ENCODE results near the gene AGBL5. TPM values are rescaled to one million over a fixed set of nuclear protein-coding genes. Genes with fewer than 3 reads are reported as not detected.

The AGBL5 gene
- total and polyA plus RNA-seq, 4 experiments from 2014 or later: 7.4 to 14.9 (median 10.8) TPM

DNA sequence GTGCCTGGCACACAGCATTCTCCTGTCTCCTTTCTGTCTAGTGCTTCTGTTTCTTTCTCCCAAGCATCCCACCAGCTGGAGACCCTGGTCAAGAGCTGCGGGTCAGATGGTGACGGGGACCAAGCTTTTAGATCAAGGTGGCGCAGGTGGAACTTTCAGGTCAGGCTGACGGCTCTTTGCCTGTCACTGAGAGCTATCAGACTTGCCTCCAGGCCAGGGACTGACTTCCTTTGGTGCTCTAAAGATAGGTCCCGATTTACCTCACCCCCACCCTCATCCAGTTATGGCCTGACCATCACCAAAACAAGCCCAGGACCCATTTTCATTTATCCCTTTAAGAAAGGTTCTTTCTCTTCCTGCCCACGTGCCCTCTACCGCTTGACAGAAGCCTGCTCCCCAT lies 25.8 kb downstream of the AGBL5 start:
- H3K4me3 Mint-ChIP-seq: peak overlapping the region in 1 of 8 donors; percentile 5
- intact Hi-C loops (cut with micrococcal nuclease): no loop called here

DNA sequence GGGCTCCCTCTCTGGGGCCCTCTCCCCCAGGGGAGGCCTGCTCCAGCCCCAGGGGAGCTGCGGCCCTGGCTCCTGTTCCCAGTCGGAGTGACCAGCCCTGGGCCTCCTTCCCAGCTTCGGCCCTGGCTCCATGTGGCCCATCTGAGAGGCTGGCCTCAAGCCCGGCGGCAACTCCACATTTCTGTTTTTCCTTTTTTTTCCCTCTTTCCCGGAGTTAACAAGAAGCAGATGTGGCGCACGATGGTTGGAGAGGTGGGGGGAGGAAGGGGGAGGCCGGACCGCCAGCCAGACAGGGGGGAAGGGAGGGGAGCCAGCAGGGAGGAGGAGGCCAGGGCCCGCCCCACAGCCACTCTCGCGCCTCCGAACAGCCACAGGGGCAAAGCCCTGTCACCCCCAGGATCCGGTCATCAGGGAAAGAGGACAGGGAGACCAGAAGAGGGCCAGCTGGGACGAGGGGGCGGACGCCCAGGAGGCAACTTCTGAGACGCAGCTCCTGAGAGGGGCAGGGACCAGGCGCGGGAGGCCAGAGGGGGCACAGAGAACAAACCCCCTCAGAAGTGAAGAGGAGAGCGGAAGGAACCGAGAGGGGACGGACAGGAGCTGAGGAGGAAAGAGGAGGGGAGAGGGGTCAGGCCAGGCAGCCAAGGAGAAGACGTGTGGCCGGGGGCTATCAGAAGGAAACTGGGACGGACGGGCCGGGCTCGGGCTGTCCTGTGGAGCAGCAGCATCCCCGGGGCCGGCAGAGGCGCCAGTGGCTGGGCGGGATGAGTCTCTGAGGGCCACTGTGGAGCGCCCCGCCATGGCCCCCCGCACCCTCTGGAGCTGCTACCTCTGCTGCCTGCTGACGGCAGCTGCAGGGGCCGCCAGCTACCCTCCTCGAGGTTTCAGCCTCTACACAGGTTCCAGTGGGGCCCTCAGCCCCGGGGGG lies 27.1 kb downstream of the AGBL5 start, which contains the start of gene EMILIN1:
EMILIN1 (plus strand) TSS at position 349 of the 928 bp plus-strand sequence; CDS start at position 800, 451 bp downstream.
- POLR2A ChIA-PET (ENCODE audit: partially characterized antibody): interaction anchor here (1.0 to 18.9 kb wide), 3 partner anchors 18 to 56 kb away, joined by 3 to 402 read pairs (median 3); partner anchors contain the start of genes AGBL5 and PREB
- H3K4me3 Mint-ChIP-seq: no peak within 1 kb of the TSS
- peak within 1 kb of the TSS in 2 of 7 donors; percentile 33 to 89 for H3K27ac Mint-ChIP-seq
- H3K9me3 Mint-ChIP-seq: no peaks in the 10 kb centered on the region
- no peaks in the 10 kb centered on the region for H3K9me3 ChIP-seq (ENCODE audit: control insufficient read depth in 1 of 2, low read length in 2 of 2)
- peaks cover 0 to 2% of the 10 kb centered on the region in 2 donors for H3K27me3 Mint-ChIP-seq
- intact Hi-C loops (cut with micrococcal nuclease): no loop called here
- no peak within 1 kb of the TSS for H3K27ac ChIP-seq (ENCODE audit: low read depth, low read length)
- no peak within 1 kb of the TSS for H3K4me3 ChIP-seq (ENCODE audit: low read length in 2 of 2)
- no peak for DNase-seq
- H3K4me1 ChIP-seq (ENCODE audit: insufficient read depth, low read length): peaks cover 48% of the 10 kb centered on the region
- CTCF ChIA-PET (ENCODE audit: partially characterized antibody): no interaction called here
- no peaks in the 10 kb centered on the region for H3K36me3 Mint-ChIP-seq
- peaks cover 27 to 50% (median 40%) of the 10 kb centered on the region in 4 donors for H3K4me1 Mint-ChIP-seq
- H3K27me3 ChIP-seq (ENCODE audit: insufficient read depth, low read length): no peaks in the 10 kb centered on the region
- H3K36me3 ChIP-seq (ENCODE audit: insufficient read depth, low read length): no peaks in the 10 kb centered on the region

More for the DNA sequence above, 25.8 kb downstream of the AGBL5 start:
- no peak for DNase-seq
- Mint-ChIP-seq H3K4me1 (peaks cover 31 to 60% (median 47%) of the 10 kb centered on the region in 4 donors), H3K27me3 (peaks cover 0 to 2% of the 10 kb centered on the region in 2 donors), H3K9me3 (no peaks in the 10 kb centered on the region), H3K27ac (peak overlapping the region in 3 of 7 donors; percentile 4 to 68 (median 60)), H3K36me3 (no peaks in the 10 kb centered on the region)
- Histone ChIP-seq H3K9me3 (ENCODE audit: control insufficient read depth in 1 of 2, low read length in 2 of 2) (no peaks in the 10 kb centered on the region), H3K27ac (ENCODE audit: low read depth, low read length) (no peak overlapping the region), H3K36me3 (ENCODE audit: insufficient read depth, low read length) (no peaks in the 10 kb centered on the region), H3K4me3 (ENCODE audit: low read length in 2 of 2) (no peak overlapping the region), H3K27me3 (ENCODE audit: insufficient read depth, low read length) (no peaks in the 10 kb centered on the region), H3K4me1 (ENCODE audit: insufficient read depth, low read length) (peaks cover 52% of the 10 kb centered on the region)
- ChIA-PET POLR2A (ENCODE audit: partially characterized antibody) (interaction anchor here (18.9 kb wide), 1 partner anchor 22 kb away, joined by 402 read pairs; the partner anchor contains the start of gene AGBL5), CTCF (ENCODE audit: partially characterized antibody) (interaction anchor here (0.7 kb wide), 1 partner anchor 204 kb away, joined by 3 read pairs; no protein-coding TSS in a partner anchor)

DNA sequence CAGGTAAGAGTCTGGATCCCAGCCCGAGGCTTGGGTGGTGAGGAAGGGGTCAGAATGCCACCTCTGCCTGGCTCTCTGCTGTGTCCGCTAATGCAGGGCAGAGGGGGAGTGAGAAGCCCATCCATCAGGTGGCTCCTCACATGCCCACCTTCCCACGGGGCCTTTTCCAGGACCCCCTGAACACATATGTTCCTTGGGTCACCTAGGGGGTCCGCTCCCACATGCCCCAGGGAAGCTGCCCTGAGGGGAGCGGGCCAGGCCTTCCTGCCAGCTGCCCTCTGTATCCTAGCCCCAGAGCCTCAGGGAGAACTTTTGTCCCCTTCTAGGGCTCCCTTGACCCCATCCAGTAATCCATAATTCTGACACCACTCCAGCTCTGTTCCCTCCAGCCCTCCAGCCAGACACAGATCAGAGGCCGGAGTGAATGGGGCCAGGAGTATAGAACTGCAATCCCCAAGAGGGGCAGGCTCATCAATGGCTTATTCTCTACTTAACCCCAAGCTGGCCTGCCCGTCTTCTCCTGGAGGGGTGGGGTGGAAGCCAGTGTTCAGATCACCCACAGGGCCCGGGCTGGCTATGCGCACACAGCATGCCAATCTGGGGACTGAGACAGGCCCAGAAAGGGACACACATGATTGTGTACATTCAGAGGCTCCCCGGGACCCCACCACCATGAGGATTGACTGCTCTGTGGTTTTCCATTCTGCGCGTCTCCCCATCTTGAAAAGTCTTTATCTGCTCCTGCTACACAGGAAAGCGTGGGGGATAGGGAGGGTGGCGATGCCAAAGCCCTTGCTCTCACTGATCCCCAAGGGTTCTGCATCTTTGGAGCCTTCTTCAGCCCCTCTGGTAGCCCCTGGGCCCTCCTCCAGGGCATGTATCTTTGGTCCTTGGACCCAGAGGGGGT lies 28.0 kb downstream of the AGBL5 start:
- Histone ChIP-seq H3K27me3 (ENCODE audit: insufficient read depth, low read length) (no peaks in the 10 kb centered on the region), H3K9me3 (ENCODE audit: control insufficient read depth in 1 of 2, low read length in 2 of 2) (no peaks in the 10 kb centered on the region), H3K27ac (ENCODE audit: low read depth, low read length) (no peak overlapping the region), H3K4me3 (ENCODE audit: low read length in 2 of 2) (no peak overlapping the region), H3K36me3 (ENCODE audit: insufficient read depth, low read length) (no peaks in the 10 kb centered on the region), H3K4me1 (ENCODE audit: insufficient read depth, low read length) (peaks cover 39% of the 10 kb centered on the region)
- Mint-ChIP-seq H3K36me3 (no peaks in the 10 kb centered on the region), H3K4me3 (no peak overlapping the region), H3K4me1 (peaks cover 23 to 43% (median 36%) of the 10 kb centered on the region in 4 donors), H3K27ac (peak overlapping the region in 1 of 7 donors; percentile 89), H3K27me3 (peaks cover 0 to 2% of the 10 kb centered on the region in 2 donors), H3K9me3 (no peaks in the 10 kb centered on the region)
- DNase-seq: no peak
- POLR2A ChIA-PET (ENCODE audit: partially characterized antibody): interaction anchor here (1.0 to 18.9 kb wide), 4 partner anchors 8 to 55 kb away, joined by 3 to 402 read pairs (median 95); partner anchors contain the start of genes AGBL5, OST4 and PREB
- intact Hi-C loops (cut with micrococcal nuclease): loop anchor here (2.0 kb wide), 1 partner anchor 291 kb away; the partner anchor contains the start of genes EIF2B4 and SNX17
- CTCF ChIA-PET (ENCODE audit: partially characterized antibody): no interaction called here

DNA sequence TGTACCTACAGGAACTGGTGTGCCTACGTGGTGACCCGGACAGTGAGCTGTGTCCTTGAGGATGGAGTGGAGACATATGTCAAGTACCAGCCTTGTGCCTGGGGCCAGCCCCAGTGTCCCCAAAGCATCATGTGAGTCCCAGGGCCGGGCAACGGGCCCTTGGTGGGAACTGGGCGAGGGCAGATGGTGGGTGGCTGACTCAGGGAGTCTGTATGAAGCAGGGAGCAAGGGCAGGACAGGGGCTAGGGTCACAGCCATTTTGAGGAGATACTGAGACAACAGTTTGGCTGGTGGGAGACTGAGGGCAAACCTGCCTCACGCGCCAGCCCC lies 28.6 kb downstream of the AGBL5 start:
- ChIA-PET POLR2A (ENCODE audit: partially characterized antibody) (interaction anchor here (2.6 to 18.9 kb wide), 3 partner anchors 9 to 47 kb away, joined by 10 to 402 read pairs (median 187); partner anchors contain the start of genes AGBL5, OST4 and TMEM214), CTCF (ENCODE audit: partially characterized antibody) (no interaction called here)
- no peak overlapping the region for H3K4me3 ChIP-seq (ENCODE audit: low read length in 2 of 2)
- H3K36me3 ChIP-seq (ENCODE audit: insufficient read depth, low read length): no peaks in the 10 kb centered on the region
- Mint-ChIP-seq H3K9me3 (no peaks in the 10 kb centered on the region), H3K4me3 (peak overlapping the region in 1 of 8 donors; percentile 43), H3K27me3 (peaks cover 0 to 2% of the 10 kb centered on the region in 2 donors), H3K4me1 (peaks cover 17 to 42% (median 33%) of the 10 kb centered on the region in 4 donors), H3K27ac (peak overlapping the region in 3 of 7 donors; percentile 60 to 89 (median 70)), H3K36me3 (no peaks in the 10 kb centered on the region)
- intact Hi-C loops (cut with micrococcal nuclease): loop anchor here (2.0 kb wide), 1 partner anchor 291 kb away; the partner anchor contains the start of genes EIF2B4 and SNX17
- no peaks in the 10 kb centered on the region for H3K9me3 ChIP-seq (ENCODE audit: control insufficient read depth in 1 of 2, low read length in 2 of 2)
- no peak for DNase-seq
- H3K4me1 ChIP-seq (ENCODE audit: insufficient read depth, low read length): peaks cover 37% of the 10 kb centered on the region
- H3K27ac ChIP-seq (ENCODE audit: low read depth, low read length): no peak overlapping the region
- H3K27me3 ChIP-seq (ENCODE audit: insufficient read depth, low read length): no peaks in the 10 kb centered on the region

DNA sequence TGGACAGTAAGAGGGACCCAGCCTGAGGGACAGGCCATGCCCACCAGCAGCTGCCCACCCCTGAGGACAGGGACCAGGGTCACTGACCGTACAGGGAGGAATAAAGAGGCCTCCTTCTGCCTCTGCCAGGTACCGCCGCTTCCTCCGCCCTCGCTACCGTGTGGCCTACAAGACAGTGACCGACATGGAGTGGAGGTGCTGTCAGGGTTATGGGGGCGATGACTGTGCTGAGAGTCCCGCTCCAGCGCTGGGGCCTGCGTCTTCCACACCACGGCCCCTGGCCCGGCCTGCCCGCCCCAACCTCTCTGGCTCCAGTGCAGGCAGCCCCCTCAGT lies 29.1 kb downstream of the AGBL5 start:
- no peaks in the 10 kb centered on the region for H3K9me3 ChIP-seq (ENCODE audit: control insufficient read depth in 1 of 2, low read length in 2 of 2)
- no peak overlapping the region for H3K4me3 ChIP-seq (ENCODE audit: low read length in 2 of 2)
- CTCF ChIA-PET (ENCODE audit: partially characterized antibody): interaction anchor here (1.0 to 8.4 kb wide), 3 partner anchors 8 to 118 kb away, joined by 4 to 46 read pairs (median 5); partner anchors contain the start of gene OST4
- peak overlapping the region; percentile 54 for H3K27ac ChIP-seq (ENCODE audit: low read depth, low read length)
- intact Hi-C loops (cut with micrococcal nuclease): loop anchor here (2.0 kb wide), 1 partner anchor 290 kb away; the partner anchor contains the start of genes EIF2B4 and SNX17
- Mint-ChIP-seq H3K27ac (peak overlapping the region in 5 of 7 donors; percentile 89 to 99 (median 98)), H3K4me1 (peaks cover 17 to 42% (median 32%) of the 10 kb centered on the region in 4 donors), H3K27me3 (peaks cover 0 to 2% of the 10 kb centered on the region in 2 donors), H3K36me3 (no peaks in the 10 kb centered on the region), H3K4me3 (peak overlapping the region in 1 of 8 donors; percentile 80), H3K9me3 (no peaks in the 10 kb centered on the region)
- DNase-seq: no peak
- peaks cover 37% of the 10 kb centered on the region for H3K4me1 ChIP-seq (ENCODE audit: insufficient read depth, low read length)
- POLR2A ChIA-PET (ENCODE audit: partially characterized antibody): interaction anchor here (0.9 to 18.9 kb wide), 6 partner anchors 9 to 131 kb away, joined by 3 to 402 read pairs (median 9); partner anchors contain the start of genes AGBL5, ATRAID, OST4 and SLC5A6
- H3K36me3 ChIP-seq (ENCODE audit: insufficient read depth, low read length): no peaks in the 10 kb centered on the region
- no peaks in the 10 kb centered on the region for H3K27me3 ChIP-seq (ENCODE audit: insufficient read depth, low read length)

DNA sequence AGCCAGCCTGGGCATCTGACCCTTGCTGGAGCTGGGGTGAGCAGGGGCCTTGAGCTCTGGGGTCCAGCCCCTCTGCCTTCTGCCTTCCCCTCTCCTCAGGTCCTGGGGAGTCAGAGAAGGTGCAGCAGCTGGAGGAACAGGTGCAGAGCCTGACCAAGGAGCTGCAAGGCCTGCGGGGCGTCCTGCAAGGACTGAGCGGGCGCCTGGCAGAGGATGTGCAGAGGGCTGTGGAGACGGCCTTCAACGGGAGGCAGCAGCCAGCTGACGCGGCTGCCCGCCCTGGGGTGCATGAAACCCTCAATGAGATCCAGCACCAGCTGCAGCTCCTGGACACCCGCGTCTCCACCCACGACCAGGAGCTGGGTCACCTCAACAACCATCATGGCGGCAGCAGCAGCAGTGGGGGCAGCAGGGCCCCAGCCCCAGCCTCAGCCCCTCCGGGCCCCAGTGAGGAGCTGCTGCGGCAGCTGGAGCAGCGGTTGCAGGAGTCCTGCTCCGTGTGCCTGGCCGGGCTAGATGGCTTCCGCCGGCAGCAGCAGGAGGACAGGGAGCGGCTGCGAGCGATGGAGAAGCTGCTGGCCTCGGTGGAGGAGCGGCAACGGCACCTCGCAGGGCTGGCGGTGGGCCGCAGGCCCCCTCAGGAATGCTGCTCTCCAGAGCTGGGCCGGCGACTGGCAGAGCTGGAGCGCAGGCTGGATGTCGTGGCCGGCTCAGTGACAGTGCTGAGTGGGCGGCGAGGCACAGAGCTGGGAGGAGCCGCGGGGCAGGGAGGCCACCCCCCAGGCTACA lies 30.7 kb downstream of the AGBL5 start:
- Mint-ChIP-seq H3K9me3 (no peaks in the 10 kb centered on the region), H3K36me3 (peaks cover 0 to 2% of the 10 kb centered on the region in 2 donors), H3K4me3 (peak overlapping the region in 3 of 8 donors; percentile 82 to 84 (median 83)), H3K27me3 (peaks cover 0 to 2% of the 10 kb centered on the region in 2 donors), H3K27ac (peak overlapping the region in 3 of 7 donors; percentile 89 to 97 (median 96)), H3K4me1 (peaks cover 17 to 41% (median 27%) of the 10 kb centered on the region in 4 donors)
- no peaks in the 10 kb centered on the region for H3K36me3 ChIP-seq (ENCODE audit: insufficient read depth, low read length)
- ChIA-PET CTCF (ENCODE audit: partially characterized antibody) (interaction anchor here (1.2 to 8.4 kb wide), 4 partner anchors 9 to 120 kb away, joined by 4 to 46 read pairs (median 6); partner anchors contain the start of genes AGBL5 and OST4), POLR2A (ENCODE audit: partially characterized antibody) (interaction anchor here (0.6 to 18.9 kb wide), 10 partner anchors 11 to 346 kb away, joined by 4 to 402 read pairs (median 6); partner anchors contain the start of genes AGBL5, ATRAID, NRBP1 and OST4)
- intact Hi-C loops (cut with micrococcal nuclease): loop anchor here (1.0 to 2.0 kb wide), 4 partner anchors 11 to 289 kb away; partner anchors contain the start of genes AGBL5, EIF2B4, OST4 and SNX17
- no peaks in the 10 kb centered on the region for H3K9me3 ChIP-seq (ENCODE audit: control insufficient read depth in 1 of 2, low read length in 2 of 2)
- H3K27me3 ChIP-seq (ENCODE audit: insufficient read depth, low read length): no peaks in the 10 kb centered on the region
- peak overlapping the region in 1 of 2 donors; percentile 45 for H3K4me3 ChIP-seq (ENCODE audit: low read length in 2 of 2)
- peak overlapping the region; percentile 54 for H3K27ac ChIP-seq (ENCODE audit: low read depth, low read length)
- H3K4me1 ChIP-seq (ENCODE audit: insufficient read depth, low read length): peaks cover 38% of the 10 kb centered on the region
- no peak for DNase-seq
